B cell (primary cell): ENCODE measurements around the gene BMP2K. TPM values are rescaled to one million over a fixed set of nuclear protein-coding genes. Genes with fewer than 3 reads are reported as not detected.

Experiments
- ATAC-seq: fragments of 200-7000 bp; cut with Tn5 transposase; one replicate; pipeline ENCODE4 v1.10.0; 2021; ENCODE audit warnings: low read depth, mild to moderate bottlenecking, moderate number of reproducible peaks, moderate library complexity
- CTCF ChIA-PET: fragments of 350-600 bp; sonication (Branson Sonifier 250); formaldehyde crosslinking; loops from one replicate; lab custom pipeline; 2021; ENCODE audit warnings: antibody characterized with exemption, inconsistent platforms; lab: Charles Lee
- POLR2A ChIA-PET: fragments of 350-600 bp; sonication (Branson Sonifier 250); formaldehyde crosslinking; loops from one replicate; lab custom pipeline; 2021; ENCODE audit warnings: antibody characterized with exemption; lab: Charles Lee
- DNase-seq: peaks from one replicate; pipeline ENCODE4 v3.0.0; 2013
- H2AFZ ChIP-seq: 2 replicates; pipeline ENCODE4 v1.6.1; 2012; ENCODE audit warnings: mild to moderate bottlenecking, low read depth, low read length; ENCODE audit not compliant: insufficient read depth, poor library complexity, severe bottlenecking
- H3K27ac ChIP-seq, 2 donors: 1 replicate in 1 of 2; 2 replicates in 1 of 2; pipeline ENCODE4 v1.5.1; 2012 to 2013; ENCODE audit warnings: low read length in 2 of 2, mild to moderate bottlenecking in 2 of 2, moderate library complexity in 1 of 2
- H3K27me3 ChIP-seq, 4 experiments: fragments of 200-600 bp in 1 of 4; sonication (generic) in 1 of 4; replicated peaks in 1 of 4; 1 replicate in 2 of 4; 2 replicates in 2 of 4; pipeline versions ENCODE4 v1.6.1 to v1.7.0; 2013 to 2016; ENCODE audit warnings: low read length in 3 of 4, mild to moderate bottlenecking in 2 of 4, mixed read lengths in 1 of 4, moderate library complexity in 1 of 4; ENCODE audit not compliant: insufficient read depth in 4 of 4, control insufficient read depth in 3 of 4; ENCODE audit errors: control extremely low read depth in 1 of 4
- H3K36me3 ChIP-seq, 2 experiments: replicated peaks in 1 of 2; 1 replicate in 1 of 2; 2 replicates in 1 of 2; pipeline versions ENCODE4 v1.6.1 to v1.7.1; 2013; ENCODE audit warnings: low read length in 1 of 2; ENCODE audit not compliant: insufficient read depth in 2 of 2, control insufficient read depth in 1 of 2; ENCODE audit errors: control extremely low read depth in 1 of 2, extremely low read depth in 1 of 2
- H3K4me1 ChIP-seq, 2 donors: fragments of 200-600 bp in 1 of 2; sonication (generic) in 1 of 2; 1 replicate in 1 of 2; 2 replicates in 1 of 2; pipeline versions ENCODE4 v1.5.1 to v1.6.1; 2013 to 2017; ENCODE audit warnings: low read length in 2 of 2; ENCODE audit not compliant: control insufficient read depth in 2 of 2, insufficient read depth in 2 of 2
- H3K4me2 ChIP-seq: replicated peaks from 2 replicates; pipeline ENCODE3; 2012; ENCODE audit warnings: mild to moderate bottlenecking, low read depth, low read length; ENCODE audit not compliant: poor library complexity, severe bottlenecking
- H3K4me3 ChIP-seq, 5 experiments: fragments of 200-600 bp in 1 of 5; sonication (generic) in 1 of 5; 1 replicate in 3 of 5; 2 replicates in 2 of 5; pipeline versions ENCODE4 v1.5.1 to v1.7.0; 2011 to 2016; ENCODE audit warnings: low read length in 4 of 5, mild to moderate bottlenecking in 4 of 5, low read depth in 2 of 5, control low read depth in 1 of 5, moderate library complexity in 1 of 5; ENCODE audit not compliant: insufficient read depth in 1 of 5; ENCODE audit errors: control extremely low read depth in 1 of 5, extremely low read depth in 1 of 5
- H3K79me2 ChIP-seq: fragments of 200-600 bp; sonication (generic); one replicate; pipeline ENCODE4 v1.6.0; 2016; ENCODE audit warnings: low read length; ENCODE audit not compliant: control insufficient read depth, insufficient read depth
- H3K9ac ChIP-seq: fragments of 200-600 bp; sonication (generic); 2 replicates; pipeline ENCODE4 v1.6.1; 2017; ENCODE audit warnings: mild to moderate bottlenecking, low read length, moderate library complexity
- H3K9me3 ChIP-seq, 3 donors: one replicate each; pipeline versions ENCODE4 v1.6.1 to v1.7.1; 2013; ENCODE audit warnings: low read length in 2 of 3; ENCODE audit not compliant: control insufficient read depth in 2 of 3, insufficient read depth in 1 of 3; ENCODE audit errors: control extremely low read depth in 1 of 3
- H4K20me1 ChIP-seq: 2 replicates; pipeline ENCODE4 v1.6.0; 2012; ENCODE audit warnings: mild to moderate bottlenecking, low read length; ENCODE audit not compliant: insufficient read depth, control insufficient read depth, poor library complexity, severe bottlenecking
- H3K27ac Mint-ChIP-seq: one replicate; pipeline ENCODE4 v1.8.0; 2021; ENCODE audit warnings: mixed read lengths
- H3K27me3 Mint-ChIP-seq: one replicate; pipeline ENCODE4 v1.8.0; 2021; ENCODE audit warnings: mixed read lengths
- H3K4me1 Mint-ChIP-seq: one replicate; pipeline ENCODE4 v1.8.0; 2021; ENCODE audit warnings: mixed read lengths
- H3K4me3 Mint-ChIP-seq: one replicate; pipeline ENCODE4 v1.8.0; 2021; ENCODE audit warnings: mixed read lengths
- H3K9me3 Mint-ChIP-seq: one replicate; pipeline ENCODE4 v1.8.0; 2022; ENCODE audit warnings: mixed read lengths; ENCODE audit not compliant: insufficient read depth
- EZH2 ChIP-seq: IDR thresholded peaks from 2 replicates; pipeline ENCODE4 v1.6.1; 2012; ENCODE audit warnings: borderline replicate concordance, low read depth, mild to moderate bottlenecking, moderate library complexity, low read length; ENCODE audit not compliant: insufficient read depth, poor library complexity, severe bottlenecking
- WGBS: methylation state at CpG from one replicate; pipeline ENCODE4 v1.1.5; 2013; ENCODE audit warnings: missing lambda C conversion rate; ENCODE audit not compliant: insufficient coverage; 5-methylcytosine and 5-hydroxymethylcytosine counted together
- intact Hi-C: fragments of 100-400 bp; cut with micrococcal nuclease; formaldehyde crosslinking; loops from one replicate; pipeline ENCODE4 v1.10.0; 2022
- polyA plus RNA-seq: library from polyadenylated mRNA; depleted of rRNA; stranded (reverse); fragments of >200 nt; gene quantifications from 2 replicates; pipeline ENCODE4 v1.2.3, GENCODE V29; 2012
- total RNA-seq, 2 donors: library from RNA; stranded (reverse); fragments of 120-200 nt in 1 of 2; gene quantifications; 1 replicate in 1 of 2; 2 replicates in 1 of 2; pipeline versions ENCODE4 v1.2.3 to v1.2.4, GENCODE V29; 2013 to 2022
- TF ChIP-seq, protein P1 (sequence below): fragments of 200-600 bp; IDR thresholded peaks from one replicate; pipeline ENCODE4 v1.8.0; 2022; ENCODE audit warnings: antibody characterized with exemption, mild to moderate bottlenecking

Gene BMP2K
- total and polyA plus RNA-seq, 2 donors (not counting 1 experiment from before 2014, with no cell fraction given) = 59.1 to 117 TPM

DNA sequence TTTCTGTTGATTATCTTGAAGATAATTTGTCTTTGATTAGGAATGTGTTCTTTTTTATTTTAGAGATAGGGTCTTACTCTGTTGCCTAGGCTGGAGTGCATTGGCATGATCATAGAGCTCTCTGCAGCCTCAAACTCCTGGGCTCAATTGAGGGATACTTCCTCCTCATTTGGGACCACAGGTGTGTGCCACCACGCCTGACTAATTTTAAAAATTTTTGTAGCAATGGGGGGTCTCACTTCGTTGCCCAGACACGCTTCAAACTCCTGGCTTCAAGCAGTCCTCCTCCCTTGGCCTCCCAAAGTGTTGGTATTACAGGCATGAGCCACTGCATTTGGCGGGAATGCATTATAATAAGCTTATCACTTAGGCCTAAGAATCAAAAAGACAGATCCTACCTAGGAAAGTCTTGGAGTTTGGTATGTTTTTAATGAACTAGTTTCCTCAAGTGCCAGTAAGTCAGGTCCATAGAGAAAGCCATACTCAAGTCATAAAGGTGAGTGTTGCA lies 21.7 kb downstream of the BMP2K start:
- H4K20me1 ChIP-seq = peaks cover 40% of the 10 kb centered on the region
- no peak overlapping the region for H3K4me3 ChIP-seq
- H3K36me3 ChIP-seq = peaks cover 1 to 20% of the 10 kb centered on the region in 2 experiments
- peak overlapping the region; percentile 56 for H3K4me3 Mint-ChIP-seq
- ChIA-PET CTCF (interaction anchor here (0.7 to 1.7 kb wide), 4 partner anchors 14 to 186 kb away, joined by 3 to 7 read pairs (median 4); no protein-coding TSS in a partner anchor), POLR2A (no interaction called here)
- H3K27me3 Mint-ChIP-seq = no peaks in the 10 kb centered on the region
- peaks cover 64% of the 10 kb centered on the region for H3K4me1 Mint-ChIP-seq
- peaks cover 93% of the 10 kb centered on the region for H3K79me2 ChIP-seq
- TF ChIP-seq EZH2 = no peak
- H3K4me2 ChIP-seq = peak overlapping the region; percentile 23
- peaks cover 0 to 3% (median 0%) of the 10 kb centered on the region in 3 donors for H3K9me3 ChIP-seq
- no CpG with 5 or more reads among the region's 4 CpGs for WGBS
- intact Hi-C loops = loop anchor here (2.0 kb wide), 1 partner anchor 17 kb away; no protein-coding TSS in a partner anchor
- H3K27me3 ChIP-seq = no peaks in the 10 kb centered on the region
- ATAC-seq (no peak), DNase-seq (no peak)
- no peak overlapping the region for H2AFZ ChIP-seq
- H3K9me3 Mint-ChIP-seq = peaks cover 2% of the 10 kb centered on the region
- peaks cover 24 to 59% of the 10 kb centered on the region in 2 donors for H3K4me1 ChIP-seq
- peak overlapping the region in 1 of 2 donors; percentile 71 for H3K27ac ChIP-seq
- H3K27ac Mint-ChIP-seq = peak overlapping the region; percentile 55
- no peak overlapping the region for H3K9ac ChIP-seq

DNA sequence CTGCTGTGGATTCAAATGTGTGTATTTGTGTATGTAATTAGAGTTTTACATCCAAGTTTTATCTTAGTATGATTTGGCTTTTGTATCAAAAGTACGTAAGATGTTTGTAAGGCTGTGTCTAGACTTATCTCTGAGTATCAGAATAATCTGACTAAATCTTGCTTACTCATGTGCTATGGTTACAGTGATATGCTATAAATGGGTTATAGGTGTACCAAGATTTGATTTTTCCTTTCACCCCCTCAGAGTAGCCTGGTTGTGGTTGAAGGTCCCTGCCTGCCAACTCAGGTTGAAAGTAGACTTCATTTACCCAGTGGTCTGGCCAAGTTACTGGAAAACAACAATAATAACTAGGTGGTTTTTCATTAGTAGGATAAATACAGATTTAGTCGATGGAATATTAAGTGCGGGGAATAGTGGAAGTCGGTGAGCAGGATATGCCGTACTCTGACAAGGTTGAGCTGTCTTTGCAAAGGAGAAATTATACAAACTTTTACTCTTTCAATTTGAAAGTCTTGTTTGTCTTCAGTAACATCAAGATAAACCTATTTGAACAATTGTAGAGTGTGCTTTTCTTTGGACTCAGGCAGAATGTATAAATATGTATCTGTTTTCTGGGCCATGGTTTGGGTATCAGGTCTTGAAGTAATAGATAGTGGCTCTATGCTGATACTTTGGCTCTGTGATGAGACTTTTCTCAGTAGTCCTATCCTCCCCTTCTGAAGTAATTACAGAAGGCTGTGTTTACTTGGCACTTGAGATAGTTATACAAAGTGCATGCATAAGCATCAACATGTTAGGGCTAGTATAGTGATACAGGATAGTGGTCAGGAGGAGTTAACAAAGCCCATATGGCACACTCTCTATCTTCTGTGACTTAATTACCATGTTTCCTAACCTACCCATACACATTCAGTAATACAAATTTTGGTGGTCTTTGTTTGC lies 23.7 kb downstream of the BMP2K start:
- TF ChIP-seq EZH2 = no peak
- TF ChIP-seq, protein P1, sequence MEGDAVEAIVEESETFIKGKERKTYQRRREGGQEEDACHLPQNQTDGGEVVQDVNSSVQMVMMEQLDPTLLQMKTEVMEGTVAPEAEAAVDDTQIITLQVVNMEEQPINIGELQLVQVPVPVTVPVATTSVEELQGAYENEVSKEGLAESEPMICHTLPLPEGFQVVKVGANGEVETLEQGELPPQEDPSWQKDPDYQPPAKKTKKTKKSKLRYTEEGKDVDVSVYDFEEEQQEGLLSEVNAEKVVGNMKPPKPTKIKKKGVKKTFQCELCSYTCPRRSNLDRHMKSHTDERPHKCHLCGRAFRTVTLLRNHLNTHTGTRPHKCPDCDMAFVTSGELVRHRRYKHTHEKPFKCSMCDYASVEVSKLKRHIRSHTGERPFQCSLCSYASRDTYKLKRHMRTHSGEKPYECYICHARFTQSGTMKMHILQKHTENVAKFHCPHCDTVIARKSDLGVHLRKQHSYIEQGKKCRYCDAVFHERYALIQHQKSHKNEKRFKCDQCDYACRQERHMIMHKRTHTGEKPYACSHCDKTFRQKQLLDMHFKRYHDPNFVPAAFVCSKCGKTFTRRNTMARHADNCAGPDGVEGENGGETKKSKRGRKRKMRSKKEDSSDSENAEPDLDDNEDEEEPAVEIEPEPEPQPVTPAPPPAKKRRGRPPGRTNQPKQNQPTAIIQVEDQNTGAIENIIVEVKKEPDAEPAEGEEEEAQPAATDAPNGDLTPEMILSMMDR = no peak
- DNase-seq = no peak
- ATAC-seq = peak; percentile 24
- Mint-ChIP-seq H3K4me3 (peak overlapping the region; percentile 33), H3K27ac (peak overlapping the region; percentile 7), H3K4me1 (peaks cover 68% of the 10 kb centered on the region), H3K27me3 (no peaks in the 10 kb centered on the region), H3K9me3 (peaks cover 2% of the 10 kb centered on the region)
- peaks cover 94% of the 10 kb centered on the region for H3K79me2 ChIP-seq
- H3K9me3 ChIP-seq = peaks cover under 1 to 6% (median 1%) of the 10 kb centered on the region in 3 donors
- peak overlapping the region; percentile 23 for H3K4me2 ChIP-seq
- H3K4me1 ChIP-seq = peaks cover 24 to 56% of the 10 kb centered on the region in 2 donors
- CTCF ChIA-PET = interaction anchor here (0.6 kb wide), 1 partner anchor 57 kb away, joined by 3 read pairs; no protein-coding TSS in a partner anchor
- H3K9ac ChIP-seq = no peak overlapping the region
- H3K27ac ChIP-seq = peak overlapping the region in 1 of 2 donors; percentile 71
- H3K27me3 ChIP-seq = no peaks in the 10 kb centered on the region
- H3K36me3 ChIP-seq = peaks cover 3 to 9% of the 10 kb centered on the region in 2 experiments
- intact Hi-C loops = loop anchor here (2.0 to 5.0 kb wide), 2 partner anchors 19 to 47 kb away; no protein-coding TSS in a partner anchor
- no peak overlapping the region for H3K4me3 ChIP-seq
- peaks cover 31% of the 10 kb centered on the region for H4K20me1 ChIP-seq
- POLR2A ChIA-PET = no interaction called here
- WGBS = no CpG with 5 or more reads among the region's 5 CpGs
- no peak overlapping the region for H2AFZ ChIP-seq
